ENCODE measurements around the gene LGI4.

DNA sequence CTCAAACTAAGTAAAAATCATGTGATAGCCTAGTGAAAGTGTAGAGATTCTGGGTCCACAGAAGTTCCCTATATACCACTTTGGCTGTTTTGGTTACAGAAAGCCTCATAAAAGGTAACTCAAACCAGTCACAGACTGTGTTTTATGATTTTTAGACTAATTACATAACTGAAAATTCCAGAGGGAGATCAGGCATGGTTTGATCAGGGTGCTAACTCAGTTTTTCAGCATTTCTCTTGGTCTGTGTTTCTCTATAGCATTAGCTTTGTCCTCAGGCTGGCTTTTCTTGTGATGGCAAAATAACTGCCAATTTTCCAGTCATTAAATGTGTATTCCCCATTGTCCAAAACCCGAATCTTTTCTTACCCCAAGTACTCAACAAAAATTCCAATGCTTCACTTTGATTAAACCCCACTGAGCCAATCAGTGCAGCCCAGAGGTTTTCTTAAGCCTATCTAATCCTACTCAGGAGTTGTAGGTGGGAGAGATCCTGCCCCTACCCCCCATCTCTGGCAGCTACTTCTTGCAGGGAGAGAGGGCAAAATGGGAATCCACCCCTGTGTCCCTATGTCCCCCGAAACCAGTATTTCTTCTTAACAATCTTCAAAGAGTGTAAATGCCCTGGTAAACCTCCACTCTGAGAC lies 27.8 kb downstream of the LGI4 start:
- TF ChIP-seq, protein P1, sequence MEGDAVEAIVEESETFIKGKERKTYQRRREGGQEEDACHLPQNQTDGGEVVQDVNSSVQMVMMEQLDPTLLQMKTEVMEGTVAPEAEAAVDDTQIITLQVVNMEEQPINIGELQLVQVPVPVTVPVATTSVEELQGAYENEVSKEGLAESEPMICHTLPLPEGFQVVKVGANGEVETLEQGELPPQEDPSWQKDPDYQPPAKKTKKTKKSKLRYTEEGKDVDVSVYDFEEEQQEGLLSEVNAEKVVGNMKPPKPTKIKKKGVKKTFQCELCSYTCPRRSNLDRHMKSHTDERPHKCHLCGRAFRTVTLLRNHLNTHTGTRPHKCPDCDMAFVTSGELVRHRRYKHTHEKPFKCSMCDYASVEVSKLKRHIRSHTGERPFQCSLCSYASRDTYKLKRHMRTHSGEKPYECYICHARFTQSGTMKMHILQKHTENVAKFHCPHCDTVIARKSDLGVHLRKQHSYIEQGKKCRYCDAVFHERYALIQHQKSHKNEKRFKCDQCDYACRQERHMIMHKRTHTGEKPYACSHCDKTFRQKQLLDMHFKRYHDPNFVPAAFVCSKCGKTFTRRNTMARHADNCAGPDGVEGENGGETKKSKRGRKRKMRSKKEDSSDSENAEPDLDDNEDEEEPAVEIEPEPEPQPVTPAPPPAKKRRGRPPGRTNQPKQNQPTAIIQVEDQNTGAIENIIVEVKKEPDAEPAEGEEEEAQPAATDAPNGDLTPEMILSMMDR (IDR thresholded peaks at IDR 0.05), result no peak
- TF ChIP-seq POLR2A (IDR thresholded peaks at IDR 0.05), result no peak
